ENCODE measurements around the gene PSMC1. TPM values are rescaled to one million over a fixed set of nuclear protein-coding genes. Genes with fewer than 3 reads are reported as not detected.
A peak's percentile ranks its signal among the peaks of the same experiment; 100 is the strongest.
"Not testable (repeated sequence)": the region's sequence is repeated elsewhere in the genome, so short reads cannot be mapped to it uniquely, and the experiment has no call there.

The PSMC1 gene
- 25.0 TPM for total RNA-seq

- DNase-seq (ENCODE audit: low read depth in 2 of 3, low spot score in 2 of 3), result peak; percentile 70 to 96 (median 90)
Measured at GRCh38 chr14:90256354-90257131, at the start of gene PSMC1. TSS of gene PSMC1 (plus strand) at chr14:90256553. CDS start at chr14:90256598, 45 bp downstream.

GRCh38 chr14:90213099-90213748 is 43.1 kb upstream of the PSMC1 start:
- DNase-seq (ENCODE audit: low read depth in 2 of 3, low spot score in 2 of 3), result no peak

GRCh38 chr14:90228478-90228877 is 27.9 kb upstream of the PSMC1 start:
- DNase-seq (ENCODE audit: low read depth in 2 of 3, low spot score in 2 of 3), result no peak

- DNase-seq (ENCODE audit: low read depth in 2 of 3, low spot score in 2 of 3), result not testable (repeated sequence)
Measured at GRCh38 chr14:90229942-90230341, 26.4 kb upstream of the PSMC1 start.

DNA sequence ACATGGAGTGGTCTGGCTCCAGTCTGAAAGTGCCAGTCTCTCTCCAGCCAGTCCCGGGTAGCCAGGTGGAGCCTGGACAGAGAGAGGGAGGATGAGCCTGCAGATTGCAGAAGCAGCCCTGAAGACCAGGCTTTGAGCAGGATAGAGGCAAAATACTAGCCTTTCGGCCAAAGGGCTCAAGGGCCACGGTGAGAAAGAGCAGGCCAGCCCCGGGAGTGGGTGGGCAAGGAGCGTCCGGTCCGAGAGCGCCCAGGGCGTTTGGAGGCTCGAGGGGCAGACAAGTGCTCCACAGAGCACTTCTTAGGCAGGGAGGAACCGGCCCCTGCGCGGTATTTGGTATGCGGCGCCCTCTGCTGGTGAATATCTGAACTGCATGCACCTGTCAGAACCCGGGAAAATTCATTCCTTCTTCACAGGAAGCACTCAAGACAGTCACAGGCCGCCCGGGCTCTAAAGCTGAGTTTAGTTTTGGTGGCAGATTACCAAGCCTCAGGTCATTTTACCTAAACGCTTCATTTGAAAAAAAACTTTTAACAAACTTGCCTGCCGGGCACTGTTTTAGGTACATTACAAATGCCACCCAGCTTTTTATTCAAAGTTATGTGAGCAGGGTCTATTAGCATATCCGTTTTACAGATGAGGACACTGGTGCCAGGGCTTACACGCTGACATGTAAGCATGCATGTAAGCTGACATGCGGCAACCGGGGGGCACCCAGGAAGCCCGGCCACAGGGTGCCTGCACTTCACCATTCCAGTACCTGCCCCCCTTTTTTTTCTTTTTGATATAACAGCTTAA is 21.0 kb upstream of the PSMC1 start:
- DNase-seq (ENCODE audit: low read depth in 2 of 3, low spot score in 2 of 3), result peak in 2 of 3 donors; percentile 46 to 65

- DNase-seq (ENCODE audit: low read depth in 2 of 3, low spot score in 2 of 3), result peak in 1 of 3 donors; percentile 10
Measured at GRCh38 chr14:90239139-90239538, 17.2 kb upstream of the PSMC1 start.

GRCh38 chr14:90242444-90242843 is 13.9 kb upstream of the PSMC1 start:
- DNase-seq (ENCODE audit: low read depth in 2 of 3, low spot score in 2 of 3), result no peak

- DNase-seq (ENCODE audit: low read depth in 2 of 3, low spot score in 2 of 3), result no peak
Measured at GRCh38 chr14:90246936-90247335, 9.4 kb upstream of the PSMC1 start.

DNA sequence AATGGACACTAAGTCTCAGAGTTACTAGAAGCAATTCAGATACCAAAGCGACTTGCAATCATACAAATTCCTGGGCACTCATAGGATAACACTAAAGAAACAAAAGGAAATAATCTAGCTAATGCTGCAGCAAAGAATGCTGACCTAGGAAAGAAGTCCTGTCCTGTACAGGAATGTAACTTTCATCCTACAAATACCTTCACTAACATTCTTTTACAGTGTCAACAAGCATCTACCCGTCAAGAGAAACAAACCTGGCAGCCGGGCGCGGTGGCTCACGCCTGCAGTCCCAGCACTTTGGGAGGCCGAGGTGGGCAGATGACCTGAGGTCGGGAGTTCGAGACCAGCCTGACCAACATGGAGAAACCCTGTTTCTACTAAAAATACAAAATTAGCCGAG is 8.9 kb upstream of the PSMC1 start:
- not testable (repeated sequence) for DNase-seq (ENCODE audit: low read depth in 2 of 3, low spot score in 2 of 3)

DNA sequence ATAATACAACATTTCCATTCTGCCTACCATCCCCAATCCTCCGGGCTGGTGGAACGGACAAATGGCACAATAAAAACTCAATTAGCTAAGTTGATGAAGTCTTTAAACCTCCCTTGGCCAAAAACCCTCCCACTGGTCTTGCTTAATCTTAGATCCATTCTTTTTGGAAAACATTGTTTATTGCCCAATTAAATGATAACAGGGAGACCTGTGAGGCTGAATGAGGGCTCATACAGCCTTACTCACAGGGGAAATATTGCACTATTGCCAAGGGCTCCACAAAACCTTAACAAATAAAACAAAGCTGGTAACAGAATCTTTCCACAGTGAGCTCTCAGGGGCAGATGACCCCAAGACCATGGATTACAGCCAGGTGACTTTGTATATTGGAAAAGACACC is 7.8 kb upstream of the PSMC1 start:
- no peak for DNase-seq (ENCODE audit: low read depth in 2 of 3, low spot score in 2 of 3)

DNA sequence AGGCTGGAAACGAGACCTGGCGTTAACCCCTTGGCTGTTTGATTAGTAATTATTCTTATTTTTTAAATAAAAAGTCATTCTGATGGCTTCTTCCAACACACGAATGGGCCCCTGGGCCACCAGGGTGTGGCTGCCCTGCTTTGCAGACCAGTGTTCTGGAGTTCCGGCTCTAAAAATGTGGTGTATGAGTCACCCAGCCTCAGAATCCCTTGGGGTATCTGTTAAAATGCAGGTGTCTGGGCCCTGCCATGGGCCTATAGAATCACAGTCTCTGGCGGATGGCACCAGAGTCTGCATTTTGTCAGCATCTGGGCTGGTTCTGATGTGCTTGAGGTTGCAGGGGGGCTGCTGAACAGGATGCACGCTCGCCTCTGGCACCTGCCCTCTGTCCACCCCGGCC is 2.5 kb upstream of the PSMC1 start:
- DNase-seq (ENCODE audit: low read depth in 2 of 3, low spot score in 2 of 3), result no peak

DNA sequence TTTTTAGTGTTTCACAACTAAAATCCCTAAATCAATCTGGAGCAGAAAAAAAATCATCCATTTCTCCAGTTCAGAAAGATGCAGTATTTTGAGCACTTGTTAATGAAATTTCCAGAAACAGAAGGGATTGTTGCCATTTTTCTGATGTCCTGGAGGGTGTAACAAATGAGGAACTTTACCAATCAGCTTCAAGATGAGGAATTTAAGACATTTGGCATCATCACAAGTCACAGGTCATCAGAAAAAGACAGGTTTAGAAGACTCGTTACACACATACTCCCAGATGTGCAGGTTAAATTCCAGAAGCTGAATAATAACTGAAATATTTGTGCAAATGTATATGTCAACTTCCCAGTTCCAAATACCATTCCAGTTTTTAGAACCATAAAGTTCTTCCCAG is 482 bp upstream of the PSMC1 start:
- DNase-seq (ENCODE audit: low read depth in 2 of 3, low spot score in 2 of 3), result peak in 1 of 3 donors; percentile 32

- no peak for DNase-seq (ENCODE audit: low read depth in 2 of 3, low spot score in 2 of 3)
Measured at GRCh38 chr14:90263748-90264449, 7.5 kb downstream of the PSMC1 start.

- no peak for DNase-seq (ENCODE audit: low read depth in 2 of 3, low spot score in 2 of 3)
Measured at GRCh38 chr14:90266441-90267154, 10.2 kb downstream of the PSMC1 start.

DNA sequence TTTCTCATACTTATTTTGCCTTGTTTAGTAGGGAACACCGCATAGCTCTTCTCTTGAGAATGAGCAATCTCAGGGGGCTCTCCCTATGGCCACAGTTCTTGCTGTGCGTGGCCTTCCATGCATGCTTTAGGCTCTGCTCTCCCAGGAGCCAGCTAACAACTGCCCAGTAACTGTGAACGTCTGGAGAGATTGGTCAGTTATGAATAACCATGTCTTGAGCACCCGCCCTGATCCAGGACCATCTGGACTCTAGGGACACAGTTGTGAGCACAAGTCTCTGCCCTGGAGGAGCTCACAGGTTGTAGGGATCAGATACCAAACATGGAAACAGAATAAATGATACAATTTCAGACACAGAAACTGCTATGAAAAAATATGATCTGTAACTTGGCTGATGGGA is 12.1 kb downstream of the PSMC1 start:
- no peak for DNase-seq (ENCODE audit: low read depth in 2 of 3, low spot score in 2 of 3)

- DNase-seq (ENCODE audit: low read depth in 2 of 3, low spot score in 2 of 3), result no peak
Measured at GRCh38 chr14:90272523-90272922, 16.2 kb downstream of the PSMC1 start.

DNA sequence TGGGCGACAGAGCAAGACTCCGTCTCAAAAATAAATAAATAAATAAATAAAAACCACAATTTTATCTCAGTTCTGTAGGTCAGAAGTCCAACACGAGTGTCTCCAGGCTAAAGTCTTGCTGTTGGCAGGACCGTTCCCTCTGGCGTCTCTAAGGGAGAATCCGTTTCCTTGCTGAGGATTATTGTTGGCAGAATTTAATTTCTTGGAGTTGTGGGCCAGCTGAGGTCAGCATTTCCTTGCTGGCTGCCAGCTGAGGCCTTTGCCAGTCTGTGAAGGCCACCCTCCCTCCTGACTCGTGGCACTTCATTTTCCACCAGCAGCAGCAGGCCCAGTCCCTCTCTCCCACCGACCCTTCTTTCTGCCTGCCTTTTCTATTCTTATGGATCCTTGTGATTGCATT is 17.2 kb downstream of the PSMC1 start:
- no peak for DNase-seq (ENCODE audit: low read depth in 2 of 3, low spot score in 2 of 3)

DNA sequence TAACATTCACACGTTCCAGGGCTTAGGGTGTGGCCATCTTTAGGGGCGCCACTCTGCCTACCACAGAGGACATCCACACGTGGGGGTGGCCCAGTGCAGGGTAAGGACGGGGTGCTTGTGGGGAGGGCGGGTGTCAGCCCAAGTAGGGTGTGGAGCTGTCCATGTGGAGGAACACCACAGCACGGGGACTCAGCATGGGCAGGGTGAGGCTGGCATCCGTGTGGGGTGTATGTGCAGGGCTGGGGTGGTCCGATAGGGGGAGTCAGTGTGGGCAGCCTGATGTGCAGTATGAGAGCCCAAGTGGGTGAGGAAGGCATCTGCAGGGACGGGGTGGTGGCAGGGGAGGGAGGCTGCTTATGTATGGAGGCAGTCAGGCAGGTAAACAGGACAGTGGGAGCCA is 17.7 kb downstream of the PSMC1 start:
- DNase-seq (ENCODE audit: low read depth in 2 of 3, low spot score in 2 of 3), result no peak

DNA sequence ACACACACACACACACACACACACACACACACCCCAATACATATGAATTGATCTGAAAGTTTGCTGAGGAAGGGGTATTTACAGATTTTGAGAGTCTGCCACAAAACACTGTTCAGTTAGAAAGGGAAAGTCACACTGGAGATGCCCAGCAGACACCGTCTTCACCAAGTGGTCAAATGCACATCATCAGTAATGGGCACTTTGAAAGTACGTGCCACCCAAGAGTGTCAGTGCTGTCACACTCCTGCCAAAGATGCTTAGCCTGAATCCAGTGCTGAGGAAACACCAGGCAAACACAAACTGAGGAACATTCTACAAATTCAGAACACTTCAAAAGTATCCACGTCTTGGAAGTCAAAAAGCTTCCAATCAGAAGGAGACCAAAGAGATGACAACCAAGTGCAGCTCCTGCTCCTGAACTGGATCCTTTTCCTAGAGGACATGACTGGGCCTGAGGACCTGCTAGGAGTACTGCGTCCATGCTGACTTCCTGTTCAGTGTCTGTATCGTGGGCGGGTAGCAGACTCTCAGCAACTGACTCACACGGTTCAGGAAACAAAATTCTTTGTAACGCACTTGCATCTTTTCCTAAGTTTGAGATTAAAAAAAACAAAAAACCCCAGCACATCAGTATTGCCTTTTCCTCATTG is 18.6 kb downstream of the PSMC1 start:
- no peak for DNase-seq (ENCODE audit: low read depth in 2 of 3, low spot score in 2 of 3)

DNA sequence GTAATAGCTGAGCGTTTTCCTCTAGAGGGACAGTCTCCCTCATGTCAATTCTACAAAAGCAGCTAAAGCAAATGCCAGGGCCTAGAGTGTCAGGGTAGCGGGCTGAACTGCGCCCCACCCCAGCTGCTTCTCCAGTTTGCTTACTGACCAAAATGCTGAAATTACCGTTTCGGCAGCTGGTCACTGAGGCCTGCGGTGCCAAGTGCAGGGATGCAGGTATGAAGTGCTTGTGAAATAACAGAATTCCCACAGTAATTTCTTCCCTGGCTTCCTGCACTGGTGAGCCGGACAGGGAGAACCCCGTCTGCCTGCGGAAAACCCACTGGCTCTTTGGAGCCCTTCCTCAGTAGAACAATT is 19.1 kb downstream of the PSMC1 start:
- no peak for DNase-seq (ENCODE audit: low read depth in 2 of 3, low spot score in 2 of 3)
